ENCODE results near the gene OXNAD1. TPM values are rescaled to one million over a fixed set of nuclear protein-coding genes. Genes with fewer than 3 reads are reported as not detected.
"Not testable (repeated sequence)": the region's sequence is repeated elsewhere in the genome, so short reads cannot be mapped to it uniquely, and the experiment has no call there.

OXNAD1 gene
- total and polyA plus RNA-seq, 9 donors, result 4.0 to 16.3 (median 11.5) TPM

DNA sequence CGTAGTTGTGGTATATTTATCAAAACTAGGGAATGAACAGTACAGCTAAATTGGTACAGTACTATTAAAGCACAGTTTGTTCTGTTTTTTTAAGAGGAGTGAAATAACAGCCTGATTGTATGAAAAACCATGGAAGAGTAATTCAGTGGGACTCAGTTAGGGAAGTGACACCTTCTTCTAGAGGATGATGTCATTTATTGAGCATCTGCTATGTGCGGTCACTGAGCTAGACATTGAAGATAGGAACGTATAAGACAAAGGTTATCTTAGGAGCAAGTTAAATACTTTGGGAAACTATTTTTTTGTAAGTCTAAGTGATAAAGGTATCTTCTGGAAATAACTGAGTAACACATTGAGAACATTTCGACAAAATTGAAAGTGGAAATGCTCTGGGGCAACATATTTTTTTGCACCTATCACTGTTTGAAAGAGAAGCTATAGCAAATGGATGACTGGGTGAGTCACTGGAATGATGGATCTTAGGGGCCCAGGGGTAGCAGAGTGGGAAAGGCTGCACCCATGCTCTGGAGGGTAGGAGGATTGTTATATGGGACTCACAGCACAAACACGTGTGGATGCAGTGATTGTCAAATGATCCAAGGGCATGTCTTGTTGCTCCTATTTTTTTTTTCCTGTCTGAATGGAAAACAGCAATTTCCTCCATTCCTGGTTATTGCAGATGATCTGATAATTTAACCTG lies 43.0 kb downstream of the OXNAD1 start:
- TF ChIP-seq, protein P1, sequence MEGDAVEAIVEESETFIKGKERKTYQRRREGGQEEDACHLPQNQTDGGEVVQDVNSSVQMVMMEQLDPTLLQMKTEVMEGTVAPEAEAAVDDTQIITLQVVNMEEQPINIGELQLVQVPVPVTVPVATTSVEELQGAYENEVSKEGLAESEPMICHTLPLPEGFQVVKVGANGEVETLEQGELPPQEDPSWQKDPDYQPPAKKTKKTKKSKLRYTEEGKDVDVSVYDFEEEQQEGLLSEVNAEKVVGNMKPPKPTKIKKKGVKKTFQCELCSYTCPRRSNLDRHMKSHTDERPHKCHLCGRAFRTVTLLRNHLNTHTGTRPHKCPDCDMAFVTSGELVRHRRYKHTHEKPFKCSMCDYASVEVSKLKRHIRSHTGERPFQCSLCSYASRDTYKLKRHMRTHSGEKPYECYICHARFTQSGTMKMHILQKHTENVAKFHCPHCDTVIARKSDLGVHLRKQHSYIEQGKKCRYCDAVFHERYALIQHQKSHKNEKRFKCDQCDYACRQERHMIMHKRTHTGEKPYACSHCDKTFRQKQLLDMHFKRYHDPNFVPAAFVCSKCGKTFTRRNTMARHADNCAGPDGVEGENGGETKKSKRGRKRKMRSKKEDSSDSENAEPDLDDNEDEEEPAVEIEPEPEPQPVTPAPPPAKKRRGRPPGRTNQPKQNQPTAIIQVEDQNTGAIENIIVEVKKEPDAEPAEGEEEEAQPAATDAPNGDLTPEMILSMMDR (IDR thresholded peaks at IDR 0.05), result no peak
- no peak for TF ChIP-seq POLR2A (IDR thresholded peaks at IDR 0.05)
- H3K27ac ChIP-seq, result no peak overlapping the region
- DNase-seq, result no peak
- H3K4me1 ChIP-seq (ENCODE audit: insufficient read depth), result no peaks in the 10 kb centered on the region
- H3K36me3 ChIP-seq, result no peaks in the 10 kb centered on the region
- no peaks in the 10 kb centered on the region for H3K27me3 ChIP-seq
- no peak overlapping the region for H3K4me3 ChIP-seq
- intact Hi-C loops (cut with DNase I), result no loop called here
- no peaks in the 10 kb centered on the region for H3K9me3 ChIP-seq
- WGBS, 3 donors, result 56 to 82% (median 59%) methylated on average over 5 of the region's 5 CpGs

- TF ChIP-seq, protein P1 (IDR thresholded peaks at IDR 0.05), result no peak
- TF ChIP-seq POLR2A (IDR thresholded peaks at IDR 0.05) (no peak), EP300 (IDR thresholded peaks at IDR 0.05) (no peak)
- WGBS, 3 donors, result 97 to 98% (median 97%) methylated on average over 1 of the region's 1 CpG
Measured at GRCh38 chr3:16308727-16309126, 43.7 kb downstream of the OXNAD1 start.

DNA sequence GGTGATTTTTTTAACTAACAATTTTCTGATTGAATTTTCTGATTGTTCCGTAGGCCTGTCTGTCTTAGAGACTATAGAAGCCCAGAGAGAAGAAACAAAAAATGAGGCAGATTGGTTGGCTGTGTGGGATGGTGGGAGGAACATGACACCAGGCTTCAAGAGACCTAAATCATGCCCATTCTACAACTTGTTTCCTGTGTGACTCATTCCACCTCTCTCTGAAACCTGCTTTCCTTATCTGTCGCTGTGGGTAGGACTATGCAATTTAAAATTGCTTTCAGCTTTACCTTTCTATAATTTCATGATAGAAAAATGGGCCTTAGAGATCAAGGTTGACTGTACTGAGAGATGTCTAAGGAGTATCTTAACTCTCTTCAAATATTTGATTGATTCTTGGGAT lies 44.5 kb downstream of the OXNAD1 start:
- Histone ChIP-seq H3K27me3 (no peaks in the 10 kb centered on the region), H3K4me3 (no peak overlapping the region), H3K4me1 (ENCODE audit: insufficient read depth) (no peaks in the 10 kb centered on the region), H3K36me3 (no peaks in the 10 kb centered on the region), H3K9me3 (no peaks in the 10 kb centered on the region), H3K27ac (no peak overlapping the region)
- no peak for DNase-seq
- TF ChIP-seq, protein P1 (IDR thresholded peaks at IDR 0.05), result no peak
- TF ChIP-seq POLR2A (IDR thresholded peaks at IDR 0.05) (no peak), EP300 (IDR thresholded peaks at IDR 0.05) (no peak)
- 45 to 91% (median 80%) methylated on average over 2 of the region's 2 CpGs for WGBS, 3 donors
- intact Hi-C loops (cut with DNase I), result no loop called here

More at GRCh38 chr3:16308727-16309126, 43.7 kb downstream of the OXNAD1 start:
- no peak for DNase-seq
- H3K9me3 ChIP-seq, result no peaks in the 10 kb centered on the region
- no peaks in the 10 kb centered on the region for H3K27me3 ChIP-seq
- H3K4me3 ChIP-seq, result no peak overlapping the region
- intact Hi-C loops (cut with DNase I), result no loop called here
- H3K4me1 ChIP-seq (ENCODE audit: insufficient read depth), result no peaks in the 10 kb centered on the region
- no peaks in the 10 kb centered on the region for H3K36me3 ChIP-seq
- no peak overlapping the region for H3K27ac ChIP-seq

DNA sequence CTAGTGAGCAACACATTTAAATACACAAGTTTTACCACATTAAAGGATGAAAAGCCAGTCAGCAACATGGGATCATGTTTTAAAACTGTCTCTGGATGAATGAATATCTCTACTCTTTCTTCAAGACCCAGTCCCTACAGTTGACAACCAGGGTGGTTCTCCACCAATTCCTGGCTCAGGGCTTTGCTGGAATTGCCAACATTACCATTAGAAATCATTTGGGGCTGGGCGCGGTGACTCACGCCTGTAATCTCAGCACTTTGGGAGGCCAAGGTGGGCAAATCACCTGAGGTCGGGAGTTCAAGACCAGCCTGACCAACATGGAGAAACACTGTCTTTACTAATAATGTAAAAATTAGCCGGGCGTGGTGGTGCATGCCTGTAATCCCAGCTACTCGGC lies 45.5 kb downstream of the OXNAD1 start:
- H3K27ac ChIP-seq; H3K9me3 ChIP-seq; DNase-seq; H3K36me3 ChIP-seq; intact Hi-C loops (cut with DNase I); H3K4me1 ChIP-seq (ENCODE audit: insufficient read depth); H3K27me3 ChIP-seq; H3K4me3 ChIP-seq: not testable (repeated sequence)
- 94 to 97% (median 95%) methylated on average over 7 of the region's 7 CpGs for WGBS, 3 donors

- Histone ChIP-seq H3K27ac (no peak overlapping the region), H3K36me3 (no peaks in the 10 kb centered on the region), H3K4me3 (no peak overlapping the region), H3K27me3 (no peaks in the 10 kb centered on the region), H3K9me3 (no peaks in the 10 kb centered on the region), H3K4me1 (ENCODE audit: insufficient read depth) (no peaks in the 10 kb centered on the region)
- TF ChIP-seq, protein P1 (IDR thresholded peaks at IDR 0.05), result no peak
- TF ChIP-seq EP300 (IDR thresholded peaks at IDR 0.05), result no peak
- TF ChIP-seq POLR2A (IDR thresholded peaks at IDR 0.05), result no peak
- DNase-seq, result no peak
- intact Hi-C loops (cut with DNase I), result no loop called here
- WGBS, 3 donors, result 61 to 63% (median 63%) methylated on average over 6 of the region's 6 CpGs
Measured at GRCh38 chr3:16311960-16312451, 47.0 kb downstream of the OXNAD1 start.
